Hair follicle dermal papilla cell (primary cell): Measurements from ENCODE around the gene ABT1. TPM values are rescaled to one million over a fixed set of nuclear protein-coding genes. Genes with fewer than 3 reads are reported as not detected.

Source experiments
- total RNA-seq: library from RNA; depleted of rRNA; stranded (reverse); fragments of >200 nt; gene quantifications from 2 replicates; pipeline ENCODE4 v1.2.3, GENCODE V29; 2012

The ABT1 gene
- total RNA-seq: 14.6 and 16.4 TPM in 2 replicates

DNA sequence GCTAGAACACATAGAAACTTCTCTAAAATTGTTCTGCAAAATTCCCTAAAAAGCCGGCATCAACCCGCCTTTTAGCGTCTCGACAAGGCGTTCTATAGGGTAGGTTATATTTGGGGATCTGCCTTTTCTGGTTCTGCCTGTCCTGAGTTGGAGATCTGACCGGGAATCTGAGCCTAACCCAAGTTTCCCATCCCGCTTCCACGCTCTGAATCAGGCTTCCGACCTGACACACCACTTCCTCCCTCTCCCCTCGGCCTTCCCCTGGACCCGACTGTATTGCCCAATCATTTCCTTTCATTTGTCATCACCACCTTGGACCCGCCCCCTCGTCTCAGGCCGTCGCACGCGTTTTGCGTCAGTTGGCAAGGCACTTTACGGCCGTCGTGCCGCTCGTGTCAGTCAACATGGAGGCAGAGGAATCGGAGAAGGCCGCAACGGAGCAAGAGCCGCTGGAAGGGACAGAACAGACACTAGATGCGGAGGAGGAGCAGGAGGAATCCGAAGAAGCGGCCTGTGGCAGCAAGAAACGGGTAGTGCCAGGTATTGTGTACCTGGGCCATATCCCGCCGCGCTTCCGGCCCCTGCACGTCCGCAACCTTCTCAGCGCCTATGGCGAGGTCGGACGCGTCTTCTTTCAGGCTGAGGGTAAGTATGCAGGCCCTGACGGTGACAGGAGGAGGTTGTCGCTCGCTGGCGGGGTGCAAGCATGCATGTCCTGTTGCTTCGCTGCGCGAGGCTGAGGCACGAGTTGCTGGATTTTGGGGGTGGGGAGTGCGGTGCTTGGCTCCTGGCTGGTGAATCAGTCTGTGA is at the start of gene ABT1:
TSS of gene ABT1 (plus strand) at position 375 of the 810 bp plus-strand sequence. CDS start at position 405, 30 bp downstream.

Other genes starting within 250 kb of the ABT1 start
- 33.8 and 38.0 TPM in 2 replicates for gene BTN3A2, start 231.8 kb upstream of the ABT1 start, total RNA-seq
- gene BTN2A2, start 213.8 kb upstream of the ABT1 start, total RNA-seq: 11.8 and 17.7 TPM in 2 replicates
- gene BTN3A1, start 194.7 kb upstream of the ABT1 start, total RNA-seq: 28.7 and 39.8 TPM in 2 replicates
- 16.7 and 18.5 TPM in 2 replicates for gene BTN3A3, start 156.4 kb upstream of the ABT1 start, total RNA-seq
- 16.9 TPM in 2 replicates for gene BTN2A1, start 139.0 kb upstream of the ABT1 start, total RNA-seq
- gene BTN1A1, start 96.7 kb upstream of the ABT1 start, total RNA-seq: not detected in 2 replicates
- gene HMGN4, start 58.6 kb upstream of the ABT1 start, total RNA-seq: 62.9 and 72.2 TPM in 2 replicates
- gene ZNF322, start 62.8 kb downstream of the ABT1 start, total RNA-seq: 19.5 and 21.0 TPM in 2 replicates